Astrocyte of the spinal cord (primary cell): ENCODE results near the gene TOLLIP.

ENCODE experiments used
- DNase-seq: peaks from one replicate; pipeline ENCODE4 v3.0.0; 2011; ENCODE audit warnings: low read depth, low spot score
- H3K4me3 ChIP-seq: 2 replicates; pipeline ENCODE4 v1.5.1; 2011; ENCODE audit warnings: low read depth, mild to moderate bottlenecking, low read length, moderate library complexity
- in situ Hi-C: cut with HindIII; loops from 2 replicates; pipeline ENCODE4 v1.10.0; 2017; ENCODE audit warnings: low sequenced_read_pairs
- TF ChIP-seq, protein P1 (sequence below): IDR thresholded peaks from 2 replicates; pipeline ENCODE4 v1.5.1; 2012; ENCODE audit warnings: low read depth, mild to moderate bottlenecking, low read length, inconsistent platforms

TOLLIP gene

DNA sequence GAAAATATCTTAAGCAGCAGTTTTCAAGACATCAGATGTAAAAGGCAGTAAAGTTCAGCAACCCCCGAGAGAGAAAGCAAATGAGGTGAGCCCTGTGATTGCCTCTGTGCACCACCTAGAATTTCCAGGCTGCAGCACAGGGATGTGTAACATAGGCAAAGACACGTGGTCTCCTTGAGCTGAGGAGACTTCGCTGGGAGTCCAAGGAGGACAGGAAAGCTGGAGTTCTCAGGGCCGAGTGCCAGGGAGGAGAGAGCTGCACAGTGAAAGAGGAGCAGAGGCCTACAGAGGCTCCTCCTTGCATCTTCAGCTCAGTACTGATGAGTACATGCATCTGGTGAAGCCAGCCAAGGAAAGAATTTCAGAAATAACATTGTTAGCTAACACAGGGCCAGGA, 17.6 kb upstream of the TOLLIP start:
- in situ Hi-C loops = no loop called here
- TF ChIP-seq, protein P1, sequence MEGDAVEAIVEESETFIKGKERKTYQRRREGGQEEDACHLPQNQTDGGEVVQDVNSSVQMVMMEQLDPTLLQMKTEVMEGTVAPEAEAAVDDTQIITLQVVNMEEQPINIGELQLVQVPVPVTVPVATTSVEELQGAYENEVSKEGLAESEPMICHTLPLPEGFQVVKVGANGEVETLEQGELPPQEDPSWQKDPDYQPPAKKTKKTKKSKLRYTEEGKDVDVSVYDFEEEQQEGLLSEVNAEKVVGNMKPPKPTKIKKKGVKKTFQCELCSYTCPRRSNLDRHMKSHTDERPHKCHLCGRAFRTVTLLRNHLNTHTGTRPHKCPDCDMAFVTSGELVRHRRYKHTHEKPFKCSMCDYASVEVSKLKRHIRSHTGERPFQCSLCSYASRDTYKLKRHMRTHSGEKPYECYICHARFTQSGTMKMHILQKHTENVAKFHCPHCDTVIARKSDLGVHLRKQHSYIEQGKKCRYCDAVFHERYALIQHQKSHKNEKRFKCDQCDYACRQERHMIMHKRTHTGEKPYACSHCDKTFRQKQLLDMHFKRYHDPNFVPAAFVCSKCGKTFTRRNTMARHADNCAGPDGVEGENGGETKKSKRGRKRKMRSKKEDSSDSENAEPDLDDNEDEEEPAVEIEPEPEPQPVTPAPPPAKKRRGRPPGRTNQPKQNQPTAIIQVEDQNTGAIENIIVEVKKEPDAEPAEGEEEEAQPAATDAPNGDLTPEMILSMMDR = no peak
- DNase-seq = no peak

DNA sequence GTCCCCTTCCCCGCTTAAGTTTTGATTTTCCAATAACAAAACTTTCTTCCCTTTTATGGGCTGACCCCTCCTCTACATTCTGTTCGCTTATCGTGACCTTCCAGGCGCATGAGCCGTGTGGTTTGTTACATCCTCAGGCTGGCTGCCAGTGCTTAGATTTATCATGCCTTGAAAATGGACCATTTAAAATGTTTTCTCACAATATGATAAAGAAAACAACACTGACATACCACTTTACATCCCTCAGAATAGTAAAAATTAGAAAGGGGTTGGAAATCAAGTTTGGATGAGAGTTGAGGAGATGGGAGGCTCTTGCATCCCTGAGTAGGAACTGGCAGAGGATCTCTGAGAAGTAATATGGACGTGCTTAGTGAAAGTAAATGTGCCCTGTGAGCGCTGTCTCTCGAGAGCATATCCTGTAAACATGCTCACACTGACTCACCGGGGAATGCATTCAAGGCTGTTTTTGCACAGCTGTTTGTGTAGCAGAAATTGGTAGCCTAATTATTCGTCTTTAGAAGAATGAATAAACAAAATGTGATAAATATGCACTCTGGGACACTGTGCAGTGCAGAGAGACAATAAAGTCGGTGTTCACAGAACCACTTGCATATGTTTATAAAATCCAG, 17.1 kb upstream of the TOLLIP start:
- no peak for DNase-seq
- in situ Hi-C loops = no loop called here
- TF ChIP-seq, protein P1 = no peak
- no peak overlapping the region for H3K4me3 ChIP-seq

More for the DNA sequence above, 17.6 kb upstream of the TOLLIP start:
- H3K4me3 ChIP-seq = no peak overlapping the region

DNA sequence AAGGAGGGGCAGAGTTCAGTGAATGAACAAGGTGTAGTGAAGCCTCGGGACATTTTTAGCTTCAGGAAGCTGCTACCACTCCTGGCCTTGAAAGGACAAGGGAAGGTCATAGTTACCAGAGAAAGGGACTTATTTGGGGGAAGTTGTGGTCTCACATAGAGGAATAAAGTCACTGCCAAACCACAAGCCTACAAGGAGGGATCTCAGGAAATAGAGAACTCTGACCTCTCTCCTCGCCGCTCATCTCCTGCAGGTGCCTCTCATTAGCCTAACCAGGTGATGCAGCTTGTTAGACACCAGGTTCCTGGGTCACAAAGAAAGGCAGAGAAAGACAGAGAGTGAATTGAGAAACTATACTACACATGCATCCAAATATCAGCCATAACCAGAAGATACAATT, 14.3 kb upstream of the TOLLIP start:
- TF ChIP-seq, protein P1 = no peak
- H3K4me3 ChIP-seq = no peak overlapping the region
- no peak for DNase-seq
- in situ Hi-C loops = no loop called here

DNA sequence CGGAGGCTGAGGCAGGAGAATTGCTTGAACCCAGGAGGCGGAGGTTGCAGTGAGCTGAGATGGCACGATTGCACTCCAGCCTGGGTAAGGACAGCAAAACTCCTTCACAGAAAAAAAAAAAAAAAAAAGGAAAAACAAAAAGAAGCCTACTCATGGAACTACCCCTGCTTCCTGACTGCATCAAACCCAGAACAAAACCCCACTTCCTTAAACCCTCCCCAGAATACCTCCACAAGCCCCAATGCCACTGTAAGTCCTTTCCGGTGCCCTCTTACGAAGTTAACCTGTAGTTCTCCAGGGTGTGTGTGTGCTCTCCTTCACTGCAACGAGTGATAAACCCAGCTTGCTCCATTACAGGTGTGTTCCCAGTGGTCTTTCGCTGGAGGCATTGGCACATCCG, 8.6 kb upstream of the TOLLIP start:
- in situ Hi-C loops = no loop called here
- DNase-seq = no peak
- H3K4me3 ChIP-seq = no peak overlapping the region
- TF ChIP-seq, protein P1 = no peak

DNA sequence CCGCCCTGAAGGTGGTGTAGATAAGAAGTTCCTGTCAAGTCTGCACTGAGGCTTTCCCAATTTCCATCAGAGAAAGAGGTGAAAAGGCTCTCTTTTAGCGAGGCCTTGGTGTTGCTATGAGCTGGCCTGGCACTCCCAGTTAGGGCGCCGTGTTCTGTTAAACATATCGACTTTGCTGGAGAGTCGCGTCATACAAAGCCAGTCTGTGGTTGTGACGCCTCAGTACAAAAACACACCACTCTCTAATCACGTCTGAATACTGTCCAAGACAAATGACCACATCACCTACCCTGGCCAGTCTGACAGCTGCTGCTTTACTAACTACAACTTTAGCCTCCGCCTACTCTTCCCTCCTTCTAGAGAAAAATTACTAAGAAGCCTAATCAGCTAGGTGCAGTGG, 8.0 kb upstream of the TOLLIP start:
- TF ChIP-seq, protein P1 = no peak
- in situ Hi-C loops = no loop called here

DNA sequence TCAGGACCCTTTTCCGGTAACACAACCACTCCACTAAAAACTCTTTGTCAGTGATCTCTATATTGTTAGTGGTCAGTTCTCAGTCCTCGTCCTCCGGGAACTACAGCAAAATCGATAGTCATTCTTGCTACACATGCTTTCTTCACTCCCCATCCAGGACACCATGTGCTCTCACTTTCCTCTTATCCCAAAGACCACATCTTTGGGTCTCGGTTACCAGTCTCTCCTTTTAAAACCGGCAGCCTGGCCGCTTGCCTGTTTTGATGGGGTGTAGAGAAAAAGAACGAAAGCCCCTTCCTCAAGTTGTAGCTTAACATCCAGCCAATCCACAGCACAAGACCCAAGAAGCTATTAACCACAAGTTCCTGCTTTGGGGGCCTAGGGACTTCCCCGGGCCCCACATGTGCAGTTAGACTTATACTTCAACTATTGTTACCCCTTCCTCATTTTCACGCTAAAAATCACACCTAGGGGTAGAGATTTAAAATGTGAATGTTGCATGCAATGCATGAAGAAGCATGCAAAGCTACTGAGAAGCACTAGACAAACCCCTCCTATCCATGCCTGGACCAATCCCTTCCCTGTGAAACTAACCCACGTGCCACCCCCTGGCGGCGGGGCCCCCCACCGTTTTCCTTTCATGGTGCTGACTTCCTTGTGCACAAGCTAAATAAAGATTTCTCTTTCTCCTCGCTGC, 1.5 kb upstream of the TOLLIP start:
- in situ Hi-C loops = no loop called here
- DNase-seq = no peak
- no peak overlapping the region for H3K4me3 ChIP-seq
- TF ChIP-seq, protein P1 = no peak

More for the DNA sequence above, 8.0 kb upstream of the TOLLIP start:
- no peak overlapping the region for H3K4me3 ChIP-seq
- DNase-seq = no peak
